Hematopoietic multipotent progenitor cell treated with erythropoietin and hydrocortisone succinate and interleukin-3 and kit ligand, for 15 days (in vitro differentiated cells): Measurements from ENCODE around the gene INTS6.

Experiments
- DNase-seq: peaks from one replicate; pipeline ENCODE4 v3.0.0-alpha.2; 2015; ENCODE audit warnings: low spot score

INTS6 gene

DNA sequence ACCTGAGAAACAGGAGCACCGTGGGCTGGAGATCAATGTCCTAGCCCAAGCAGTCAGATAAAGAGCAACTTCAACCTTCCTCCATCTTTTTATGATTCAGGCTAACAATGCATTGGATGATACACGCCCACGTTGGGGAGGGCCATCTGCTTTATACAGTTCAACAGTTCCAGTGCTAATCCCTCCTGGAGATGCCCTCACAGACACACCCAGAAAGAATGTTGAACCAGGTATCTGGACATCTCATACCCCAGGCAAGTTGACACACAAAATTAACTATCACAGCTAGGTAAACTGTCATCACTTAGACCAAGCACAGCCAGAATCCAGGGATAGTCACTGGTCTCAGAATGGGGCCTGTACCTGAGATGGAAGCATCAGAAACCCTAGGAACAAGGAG lies 134.0 kb downstream of the INTS6 start:
- no peak for DNase-seq

DNA sequence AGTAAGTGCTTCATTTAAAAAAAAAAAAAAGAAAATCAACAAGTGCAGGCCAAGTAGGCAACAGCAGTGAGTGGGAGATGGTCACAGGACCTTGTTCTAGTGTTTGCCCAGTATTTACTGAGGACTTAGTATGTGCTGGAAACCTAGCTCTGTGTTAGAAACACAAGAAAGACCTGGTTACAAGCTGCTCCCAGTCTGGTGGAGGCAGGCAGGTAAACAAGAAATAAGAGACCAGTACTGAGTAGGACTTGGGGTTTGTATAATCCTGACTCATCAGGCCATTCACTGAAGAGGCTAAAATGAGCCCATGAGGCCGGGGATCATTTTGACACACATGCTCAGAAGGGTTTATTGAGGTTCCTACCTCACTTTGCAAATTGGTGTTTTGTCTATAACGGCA lies 134.8 kb downstream of the INTS6 start:
- no peak for DNase-seq

- no peak for DNase-seq
These were observed 135.6 kb downstream of the INTS6 start for GRCh38 chr13:51317262-51317661.

DNA sequence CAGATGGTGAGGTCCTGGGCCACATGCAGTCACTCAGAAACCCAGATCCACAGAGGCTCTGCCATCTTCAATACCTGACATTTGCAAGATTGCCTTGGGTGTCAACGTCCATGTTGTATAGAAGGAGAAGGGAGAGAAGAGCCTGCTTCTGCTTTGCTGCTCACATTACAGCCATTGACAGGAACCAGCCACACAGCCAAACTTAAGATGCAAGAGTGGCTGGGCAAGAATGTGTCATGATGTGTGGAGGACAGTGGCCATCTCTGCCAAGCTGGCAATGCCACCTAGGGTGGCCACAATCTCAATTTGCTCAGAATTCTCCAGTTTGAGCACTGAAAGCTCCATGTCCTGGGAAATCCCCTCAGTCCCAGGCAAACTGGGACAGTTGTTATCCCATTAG lies 139.2 kb downstream of the INTS6 start:
- no peak for DNase-seq

- no peak for DNase-seq
These were observed 140.8 kb downstream of the INTS6 start for GRCh38 chr13:51311957-51312520.
